ENCODE data around the gene KANSL1L. TPM values are rescaled to one million over a fixed set of nuclear protein-coding genes. Genes with fewer than 3 reads are reported as not detected.

Gene KANSL1L
- polyA plus RNA-seq, 1 of the 3 experiments (the other 2 are of a cell fraction): 5.5 TPM

GRCh38 chr2:210174086-210174485 is 2.9 kb upstream of the KANSL1L start:
- Histone ChIP-seq H3K9me2 (no peaks in the 10 kb centered on the region), H3K9me3 (no peaks in the 10 kb centered on the region), H3K36me3 (replicated peaks in 1 of 2; ENCODE audit: control insufficient read depth in 1 of 2, insufficient read depth in 2 of 2, low read length in 1 of 2) (no peaks in the 10 kb centered on the region), H3K9ac (no peak overlapping the region), H3F3A (replicated peaks; ENCODE audit: insufficient read depth) (peaks cover 18% of the 10 kb centered on the region), H3K27me3 (ENCODE audit: insufficient read depth) (peaks cover 4% of the 10 kb centered on the region; the same call in 1 of the 2 replicates), H3K4me2 (no peak overlapping the region), H3K79me2 (ENCODE audit: insufficient read depth) (peaks cover 6% of the 10 kb centered on the region), H3K4me1 (ENCODE audit: control insufficient read depth in 1 of 2, insufficient read depth in 2 of 2, low read depth in 1 of 2, low read length in 1 of 2) (peaks cover 0 to 7% of the 10 kb centered on the region in 2 experiments; a peak in 1 of 4 replicates), H3K27ac (ENCODE audit: low read depth in 2 of 2, low read length in 1 of 2) (no peak overlapping the region), H2AFZ (ENCODE audit: low read depth) (no peak overlapping the region), H4K20me1 (ENCODE audit: insufficient read depth) (no peaks in the 10 kb centered on the region), H3K4me3 (ENCODE audit: low read depth in 2 of 2, low read length in 1 of 2) (no peak overlapping the region)
- no peak for DNase-seq
- CTCF ChIA-PET: interaction anchor here (0.9 to 1.6 kb wide), 4 partner anchors 21 to 32 kb away, joined by 3 to 7 read pairs (median 4); no protein-coding TSS in a partner anchor
- POLR2A ChIA-PET: no interaction called here
- TF ChIP-seq RAD21 (IDR thresholded peaks at IDR 0.05; ENCODE audit: low read length) (no peak), SIN3A (IDR thresholded peaks at IDR 0.05; ENCODE audit: borderline replicate concordance, low read depth, low read length) (no peak), EZH2phosphoT487 (IDR thresholded peaks at IDR 0.05; ENCODE audit: borderline replicate concordance, low read depth) (no peak), ZBTB33 (IDR thresholded peaks at IDR 0.05; ENCODE audit: borderline replicate concordance, low read depth) (no peak), FOSL2 (IDR thresholded peaks at IDR 0.05; ENCODE audit: borderline replicate concordance, low read depth) (no peak), FOXM1 (IDR thresholded peaks at IDR 0.05; ENCODE audit: low read depth) (no peak)

GRCh38 chr2:210172219-210172575 is 988 bp upstream of the KANSL1L start:
- peak overlapping the region; percentile 60 to 74 for H3K4me3 ChIP-seq (ENCODE audit: low read depth in 2 of 2, low read length in 1 of 2)
- H2AFZ ChIP-seq (ENCODE audit: low read depth): peak overlapping the region; percentile 80
- CTCF ChIA-PET: interaction anchor here (1.0 to 1.2 kb wide), 2 partner anchors 23 to 195 kb away, joined by 3 to 4 read pairs; no protein-coding TSS in a partner anchor
- DNase-seq: peak; percentile 24
- whole genome bisulfite sequencing (ENCODE audit: low lambda C conversion rate): 15% methylated on average over 8 of the region's 8 CpGs
- H3K27ac ChIP-seq (ENCODE audit: low read depth in 2 of 2, low read length in 1 of 2): peak overlapping the region; percentile 79 to 90; a peak in 3 of 4 replicates
- no peaks in the 10 kb centered on the region for H4K20me1 ChIP-seq (ENCODE audit: insufficient read depth)
- peak overlapping the region; percentile 77 for H3K4me2 ChIP-seq
- H3K9me3 ChIP-seq: no peaks in the 10 kb centered on the region
- peaks cover 20% of the 10 kb centered on the region for H3F3A ChIP-seq (replicated peaks; ENCODE audit: insufficient read depth)
- peaks cover 7 to 14% of the 10 kb centered on the region in 2 experiments; a peak in 2 of 4 replicates for H3K4me1 ChIP-seq (ENCODE audit: control insufficient read depth in 1 of 2, insufficient read depth in 2 of 2, low read depth in 1 of 2, low read length in 1 of 2)
- no peaks in the 10 kb centered on the region for H3K36me3 ChIP-seq (replicated peaks in 1 of 2; ENCODE audit: control insufficient read depth in 1 of 2, insufficient read depth in 2 of 2, low read length in 1 of 2)
- no peaks in the 10 kb centered on the region for H3K9me2 ChIP-seq
- H3K27me3 ChIP-seq (ENCODE audit: insufficient read depth): no peaks in the 10 kb centered on the region
- POLR2A ChIA-PET: interaction anchor here (0.6 kb wide), 1 partner anchor 382 kb away, joined by 3 read pairs; no protein-coding TSS in a partner anchor
- peak overlapping the region; percentile 66; the same call in 1 of the 2 replicates for H3K9ac ChIP-seq
- H3K79me2 ChIP-seq (ENCODE audit: insufficient read depth): peaks cover 25% of the 10 kb centered on the region
- TF ChIP-seq SIN3A (IDR thresholded peaks at IDR 0.05; ENCODE audit: borderline replicate concordance, low read depth, low read length) (no peak), GABPA (IDR thresholded peaks at IDR 0.05; ENCODE audit: low read depth) (no peak), MEF2A (IDR thresholded peaks at IDR 0.05; ENCODE audit: borderline replicate concordance, low read depth) (no peak), CTCF (IDR thresholded peaks at IDR 0.05) (no peak), YY1 (IDR thresholded peaks at IDR 0.05; ENCODE audit: low read depth) (no peak), CHD2 (IDR thresholded peaks at IDR 0.05; ENCODE audit: low read length, partially characterized antibody) (no peak), POLR2AphosphoS5 (IDR thresholded peaks at IDR 0.05; ENCODE audit: low read depth, low read length) (no peak), TCF12 (IDR thresholded peaks at IDR 0.05) (no peak), RCOR1 (IDR thresholded peaks at IDR 0.05; ENCODE audit: low read length) (no peak), MXI1 (IDR thresholded peaks at IDR 0.05; ENCODE audit: low read depth, low read length) (no peak), NRF1 (IDR thresholded peaks at IDR 0.05; ENCODE audit: low read depth, low read length) (no peak), FOXJ3 (CRISPR knock-in tag; IDR thresholded peaks at IDR 0.05) (no peak), EZH2phosphoT487 (IDR thresholded peaks at IDR 0.05; ENCODE audit: borderline replicate concordance, low read depth) (no peak), JUND (IDR thresholded peaks at IDR 0.05) (no peak), GATA2 (CRISPR knock-in tag; IDR thresholded peaks at IDR 0.05) (no peak), SMC3 (IDR thresholded peaks at IDR 0.05; ENCODE audit: low read depth, low read length) (no peak)
- TF ChIP-seq, protein P1, sequence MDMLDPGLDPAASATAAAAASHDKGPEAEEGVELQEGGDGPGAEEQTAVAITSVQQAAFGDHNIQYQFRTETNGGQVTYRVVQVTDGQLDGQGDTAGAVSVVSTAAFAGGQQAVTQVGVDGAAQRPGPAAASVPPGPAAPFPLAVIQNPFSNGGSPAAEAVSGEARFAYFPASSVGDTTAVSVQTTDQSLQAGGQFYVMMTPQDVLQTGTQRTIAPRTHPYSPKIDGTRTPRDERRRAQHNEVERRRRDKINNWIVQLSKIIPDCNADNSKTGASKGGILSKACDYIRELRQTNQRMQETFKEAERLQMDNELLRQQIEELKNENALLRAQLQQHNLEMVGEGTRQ (IDR thresholded peaks at IDR 0.05; ENCODE audit: borderline replicate concordance, low read depth, low read length): no peak
- TF ChIP-seq, protein P2, sequence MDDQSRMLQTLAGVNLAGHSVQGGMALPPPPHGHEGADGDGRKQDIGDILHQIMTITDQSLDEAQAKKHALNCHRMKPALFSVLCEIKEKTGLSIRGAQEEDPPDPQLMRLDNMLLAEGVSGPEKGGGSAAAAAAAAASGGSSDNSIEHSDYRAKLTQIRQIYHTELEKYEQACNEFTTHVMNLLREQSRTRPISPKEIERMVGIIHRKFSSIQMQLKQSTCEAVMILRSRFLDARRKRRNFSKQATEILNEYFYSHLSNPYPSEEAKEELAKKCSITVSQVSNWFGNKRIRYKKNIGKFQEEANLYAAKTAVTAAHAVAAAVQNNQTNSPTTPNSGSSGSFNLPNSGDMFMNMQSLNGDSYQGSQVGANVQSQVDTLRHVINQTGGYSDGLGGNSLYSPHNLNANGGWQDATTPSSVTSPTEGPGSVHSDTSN (IDR thresholded peaks at IDR 0.05): no peak
- TF ChIP-seq, protein P3, sequence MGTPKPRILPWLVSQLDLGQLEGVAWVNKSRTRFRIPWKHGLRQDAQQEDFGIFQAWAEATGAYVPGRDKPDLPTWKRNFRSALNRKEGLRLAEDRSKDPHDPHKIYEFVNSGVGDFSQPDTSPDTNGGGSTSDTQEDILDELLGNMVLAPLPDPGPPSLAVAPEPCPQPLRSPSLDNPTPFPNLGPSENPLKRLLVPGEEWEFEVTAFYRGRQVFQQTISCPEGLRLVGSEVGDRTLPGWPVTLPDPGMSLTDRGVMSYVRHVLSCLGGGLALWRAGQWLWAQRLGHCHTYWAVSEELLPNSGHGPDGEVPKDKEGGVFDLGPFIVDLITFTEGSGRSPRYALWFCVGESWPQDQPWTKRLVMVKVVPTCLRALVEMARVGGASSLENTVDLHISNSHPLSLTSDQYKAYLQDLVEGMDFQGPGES (IDR thresholded peaks at IDR 0.05; ENCODE audit: low read depth, low read length): no peak
